Measurements from ENCODE around the gene IGF2R.
A peak's percentile ranks its signal among the peaks of the same experiment; 100 is the strongest.

Gene IGF2R

DNA sequence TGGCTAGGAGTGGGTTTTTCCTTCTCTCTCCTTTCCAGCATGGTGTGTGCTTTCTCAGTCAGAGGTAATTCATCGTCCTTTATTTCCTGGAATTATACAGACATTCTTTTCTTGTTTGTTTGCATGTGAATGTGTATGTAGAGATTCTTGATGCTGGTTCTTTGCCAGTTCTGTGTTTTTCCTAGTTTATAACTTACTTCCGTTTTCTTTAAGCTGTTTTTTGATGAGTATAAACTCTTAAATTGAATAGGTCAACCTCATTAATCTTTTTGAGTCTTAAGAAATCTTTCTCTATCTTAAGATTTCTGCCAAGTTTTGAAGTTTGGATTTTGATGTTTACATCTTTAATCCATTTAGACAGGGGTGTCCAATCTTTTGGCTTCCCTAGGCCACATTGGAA, 38.7 kb downstream of the IGF2R start:
- peak overlapping the region; percentile 37 for H3K27ac ChIP-seq
- TF ChIP-seq CTCF (conservative IDR thresholded peaks at IDR 0.05) = no peak

- no peak for TF ChIP-seq CTCF (conservative IDR thresholded peaks at IDR 0.05)
- no peak overlapping the region for H3K27ac ChIP-seq
Observed at GRCh38 chr6:160010067-160010466, 41.2 kb downstream of the IGF2R start.

DNA sequence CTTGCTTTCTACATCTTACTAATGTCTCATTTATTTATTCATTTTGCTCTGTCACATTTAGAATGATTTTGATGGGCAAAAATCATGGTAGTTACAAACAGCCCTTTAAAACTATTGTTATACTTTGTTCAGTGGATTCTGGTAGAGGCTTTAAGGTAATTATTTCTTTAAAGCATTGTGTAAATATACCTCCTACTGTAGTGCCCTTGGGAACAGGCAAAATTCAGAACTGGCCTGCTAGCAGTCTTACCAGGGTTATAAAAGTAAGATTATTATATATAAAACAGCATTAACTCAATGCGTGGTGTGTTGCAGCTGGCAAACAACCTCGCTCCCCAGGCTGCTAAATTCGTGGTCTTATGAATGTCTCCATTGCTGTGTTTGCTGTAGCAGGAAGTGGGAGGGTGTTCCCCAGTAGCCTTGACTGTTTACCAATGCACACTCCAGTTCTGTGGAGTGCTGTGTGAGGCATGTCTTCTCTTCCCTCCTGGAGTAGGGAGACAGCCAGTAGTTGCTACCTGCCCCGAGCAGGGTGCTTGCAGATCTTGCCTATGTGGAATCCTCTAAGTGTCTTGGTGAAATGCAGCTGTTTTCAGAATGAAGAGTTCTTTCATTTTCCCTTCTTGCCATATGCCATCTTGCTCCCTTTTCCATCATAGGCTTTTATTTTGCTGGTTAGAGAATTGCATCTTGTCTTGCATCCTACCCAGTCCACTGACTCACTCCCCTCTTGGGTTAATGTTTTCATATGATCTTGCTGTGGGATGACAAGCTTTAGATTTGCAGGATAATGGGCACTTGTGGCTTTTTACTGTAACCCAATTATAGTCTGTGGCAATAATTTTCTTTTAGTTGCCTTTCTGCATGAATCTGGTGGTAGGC, 45.3 kb downstream of the IGF2R start:
- peak overlapping the region; percentile 62 for H3K27ac ChIP-seq
- TF ChIP-seq CTCF (conservative IDR thresholded peaks at IDR 0.05) = no peak

- TF ChIP-seq CTCF (conservative IDR thresholded peaks at IDR 0.05) = no peak
- peak overlapping the region; percentile 62; the same call in 1 of the 2 replicates for H3K27ac ChIP-seq
Observed at GRCh38 chr6:160014869-160015182, 45.9 kb downstream of the IGF2R start.

DNA sequence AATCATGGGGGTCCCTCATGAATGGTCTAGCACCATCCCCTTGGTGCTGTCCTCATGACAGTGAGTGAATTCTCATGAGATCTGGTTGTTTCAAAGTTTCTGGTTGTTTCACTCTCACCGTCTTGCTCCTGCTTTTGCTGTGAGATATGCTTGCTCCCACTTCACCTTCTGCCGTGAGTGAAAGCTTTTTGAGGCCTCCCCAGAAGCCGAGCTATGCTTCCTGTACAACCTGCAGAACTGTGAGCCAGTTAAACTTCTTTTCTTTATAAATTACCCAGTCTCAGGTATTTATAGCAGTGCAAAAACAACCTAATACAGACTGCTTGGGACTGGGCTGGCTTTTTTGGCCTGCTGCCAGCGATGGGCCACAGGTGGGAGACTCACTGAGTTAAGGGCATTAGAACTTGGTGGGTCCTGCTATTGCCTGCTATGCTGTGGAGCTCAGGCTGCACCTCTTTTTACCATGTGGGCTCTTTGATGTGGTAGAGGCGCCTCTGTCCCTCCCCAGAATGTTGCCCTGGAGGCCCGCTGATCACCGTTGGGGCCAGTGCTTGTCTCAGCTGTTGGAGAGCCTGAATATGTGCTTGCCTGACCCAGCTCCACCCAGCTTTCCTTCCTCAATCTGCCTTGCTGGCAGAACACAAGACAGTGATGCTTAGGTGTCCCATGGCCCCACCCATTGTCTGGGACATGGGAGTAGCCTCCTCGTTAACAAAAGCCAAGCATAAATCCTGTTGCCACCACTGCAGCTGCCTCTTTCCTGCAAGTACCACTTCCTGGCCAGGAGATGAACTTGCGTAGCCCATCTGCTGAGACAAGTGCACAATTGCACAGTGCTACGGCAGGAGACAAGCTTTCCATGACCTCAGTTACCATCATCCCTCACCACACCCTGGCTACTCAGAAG, 47.1 kb downstream of the IGF2R start:
- no peak overlapping the region for H3K27ac ChIP-seq
- TF ChIP-seq CTCF (conservative IDR thresholded peaks at IDR 0.05) = no peak

DNA sequence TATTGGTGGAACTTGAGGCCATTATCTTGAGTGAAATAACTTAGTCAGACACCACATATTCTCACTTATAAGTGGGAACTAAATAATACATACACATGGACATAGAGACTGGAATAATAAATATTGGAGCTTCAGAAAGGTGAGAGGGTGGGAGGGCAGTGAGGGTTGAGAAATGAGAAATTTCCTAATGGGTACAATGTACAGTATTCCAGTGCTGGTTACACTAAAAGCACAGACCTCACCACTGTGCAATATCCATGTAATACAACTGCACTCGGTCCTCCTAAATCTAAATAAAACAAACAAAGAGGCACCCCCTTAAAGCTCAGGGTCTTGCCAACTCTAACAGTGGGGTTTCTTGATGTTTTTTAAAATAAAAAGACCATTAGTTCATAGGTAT, 53.2 kb downstream of the IGF2R start:
- no peak for TF ChIP-seq CTCF (conservative IDR thresholded peaks at IDR 0.05)

GRCh38 chr6:160022793-160023192, 53.9 kb downstream of the IGF2R start:
- H3K27ac ChIP-seq = no peak overlapping the region
- no peak for TF ChIP-seq CTCF (conservative IDR thresholded peaks at IDR 0.05)

More for the DNA sequence above, 53.2 kb downstream of the IGF2R start:
- no peak overlapping the region for H3K27ac ChIP-seq
